CD1c-positive myeloid dendritic cell (primary cell): Measurements from ENCODE around the gene PTPRB.

Experiments used
- DNase-seq: peaks from one replicate; pipeline ENCODE4 v3.0.0-alpha.2; 2016; ENCODE audit errors: extremely low spot score

Gene PTPRB

GRCh38 chr12:70637303-70638085 lies at the start of gene PTPRB:
PTPRB (minus strand) TSS chr12:70637429; CDS start chr12:70637395, 34 bp downstream.
- DNase-seq: no peak

DNA sequence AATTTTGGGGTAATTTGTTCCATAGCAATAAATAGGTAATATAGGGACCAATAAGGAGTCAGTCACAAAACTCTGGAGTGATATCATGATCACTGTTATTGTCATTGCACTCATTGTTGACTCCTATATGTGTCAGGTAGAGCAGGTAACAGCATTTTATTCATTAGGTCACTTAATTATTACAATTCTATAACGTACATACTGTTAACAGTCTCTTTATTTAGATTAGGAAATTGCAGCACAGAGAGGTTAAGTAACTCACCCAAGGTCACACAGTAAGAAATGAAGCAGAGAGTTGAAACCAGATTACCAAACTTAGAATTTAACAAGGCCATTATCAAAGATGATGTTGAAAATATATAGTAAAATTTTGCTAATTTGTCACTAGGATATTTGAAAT lies 49.7 kb upstream of the PTPRB start:
- DNase-seq: no peak

DNA sequence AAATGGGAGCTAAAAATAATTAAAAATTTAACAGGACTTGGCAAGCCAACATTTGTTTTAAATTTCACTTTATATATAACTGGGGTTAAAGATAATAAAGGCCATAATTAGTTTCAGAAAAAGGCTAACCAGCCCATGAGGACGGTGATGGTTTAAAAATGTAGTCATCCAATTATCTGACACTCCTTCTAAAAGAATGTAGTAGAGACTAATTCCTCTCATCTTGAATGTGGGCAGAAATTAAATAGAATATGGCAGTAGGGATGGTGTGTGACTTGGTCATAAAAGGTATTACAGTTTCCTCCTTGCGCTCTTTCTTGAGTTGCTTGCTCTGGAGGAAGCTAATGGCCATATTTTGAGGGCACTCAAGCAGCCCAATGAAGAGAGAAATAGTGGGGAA lies 49.1 kb upstream of the PTPRB start:
- no peak for DNase-seq

DNA sequence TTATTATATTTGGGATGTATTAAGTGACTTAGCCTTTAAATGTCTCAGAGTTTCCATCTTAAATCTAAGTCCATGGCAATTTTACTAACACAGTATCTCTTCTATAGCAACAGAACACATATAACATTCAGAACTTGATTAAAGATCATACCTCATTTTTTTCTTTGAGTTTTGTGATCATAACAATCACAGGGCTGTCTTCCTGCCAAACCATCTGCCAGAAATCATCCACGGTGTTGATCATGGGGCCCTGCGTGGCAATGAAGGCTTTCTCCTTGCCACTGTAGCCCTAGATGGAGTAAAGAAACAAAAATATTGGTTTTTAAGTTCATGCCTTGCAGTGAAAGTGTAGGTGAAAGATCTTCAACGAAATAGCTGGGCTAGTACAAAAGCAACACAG lies 46.7 kb upstream of the PTPRB start:
- DNase-seq: no peak

- DNase-seq: no peak
Observed at GRCh38 chr12:70671698-70672097, 34.5 kb upstream of the PTPRB start.

GRCh38 chr12:70670948-70671347 lies 33.7 kb upstream of the PTPRB start:
- no peak for DNase-seq

DNA sequence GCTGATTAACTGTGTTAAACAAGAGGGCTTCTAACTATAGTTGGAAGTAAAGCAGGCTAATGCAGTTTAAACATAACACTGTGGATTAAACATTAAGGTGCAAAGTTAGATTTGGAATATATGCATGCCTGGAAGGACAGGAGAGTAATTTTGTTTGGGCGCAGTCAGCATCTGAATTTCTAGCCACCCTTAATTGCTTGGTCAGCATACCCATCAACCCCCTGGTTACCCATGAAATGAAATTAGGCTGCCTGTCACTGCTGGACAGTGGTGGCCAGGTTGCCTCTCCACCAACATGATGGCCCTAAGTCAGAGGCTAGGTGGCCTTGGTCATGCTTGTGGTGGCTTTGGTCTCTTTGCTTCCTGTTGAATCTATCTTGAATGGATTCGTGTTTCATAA lies 30.0 kb upstream of the PTPRB start:
- DNase-seq: no peak

- no peak for DNase-seq
Observed at GRCh38 chr12:70666364-70666763, 29.1 kb upstream of the PTPRB start.

DNA sequence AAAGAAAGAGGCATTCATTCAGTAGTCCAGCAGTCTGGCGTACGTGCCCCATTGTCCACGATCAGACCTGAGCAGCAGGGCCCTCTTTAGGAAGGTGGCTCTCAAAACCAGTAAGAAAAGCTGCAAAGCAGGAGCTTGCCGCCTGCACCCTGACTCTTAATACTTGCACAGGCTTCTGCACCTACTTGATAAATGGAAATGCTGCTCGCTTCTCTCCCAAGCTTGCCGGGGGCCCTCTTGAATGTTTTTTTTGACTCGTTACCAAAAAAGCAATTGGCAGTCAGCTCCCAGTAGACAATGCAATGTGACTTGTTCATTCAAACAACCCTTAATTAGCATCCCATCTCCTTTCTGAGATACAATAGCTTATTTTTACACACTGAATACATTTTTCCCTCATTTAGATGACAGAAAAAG lies 27.2 kb upstream of the PTPRB start:
- no peak for DNase-seq

DNA sequence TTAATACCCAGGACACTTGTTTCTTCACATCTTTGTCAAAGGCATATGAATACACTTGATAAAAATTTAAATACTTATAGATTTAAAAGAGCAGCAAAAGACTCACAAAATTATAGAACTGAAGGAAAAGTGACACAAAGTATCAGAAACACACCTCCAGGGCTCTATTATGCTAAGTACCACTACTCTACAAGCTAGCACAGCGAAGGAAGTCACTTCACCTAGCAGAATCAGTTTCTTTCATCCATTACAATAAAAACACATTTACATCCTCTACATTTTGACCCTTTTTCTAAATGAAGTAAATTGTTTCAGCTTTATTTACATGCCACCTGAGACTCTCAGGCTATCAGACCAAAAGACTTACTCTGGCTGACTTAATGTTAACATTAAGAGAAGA lies 26.6 kb upstream of the PTPRB start:
- DNase-seq: no peak

- no peak for DNase-seq
Observed at GRCh38 chr12:70661466-70662161, 24.4 kb upstream of the PTPRB start.

GRCh38 chr12:70660620-70661219 lies 23.5 kb upstream of the PTPRB start:
- no peak for DNase-seq

DNA sequence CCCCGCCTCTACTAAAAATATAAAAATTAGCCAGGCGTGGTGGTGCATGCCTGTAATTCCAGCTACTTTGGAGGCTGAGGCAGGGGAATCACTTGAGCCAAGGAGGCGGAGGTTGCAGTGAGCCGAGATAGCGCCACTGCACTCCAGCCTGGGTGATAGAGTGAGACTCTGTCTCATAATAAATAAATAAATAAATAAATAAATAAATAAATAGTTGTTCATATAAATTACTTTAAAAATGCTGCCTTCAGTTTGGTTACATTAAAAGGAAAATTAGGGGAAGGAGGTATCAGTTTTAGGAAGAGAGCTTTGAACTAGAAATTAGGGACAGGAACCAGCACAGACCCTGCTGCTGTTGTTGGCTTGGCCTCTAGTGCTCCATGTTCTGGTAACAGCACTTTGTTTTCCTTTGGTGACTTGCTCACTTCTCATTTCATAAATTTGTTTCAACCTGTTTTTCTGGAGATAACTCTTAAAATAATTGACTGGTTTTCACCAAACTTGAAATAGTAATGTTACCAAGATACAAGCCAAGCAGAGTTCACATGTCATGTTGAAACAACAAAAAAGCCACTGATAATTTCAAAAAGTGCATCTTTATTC lies 22.9 kb upstream of the PTPRB start:
- DNase-seq: no peak

DNA sequence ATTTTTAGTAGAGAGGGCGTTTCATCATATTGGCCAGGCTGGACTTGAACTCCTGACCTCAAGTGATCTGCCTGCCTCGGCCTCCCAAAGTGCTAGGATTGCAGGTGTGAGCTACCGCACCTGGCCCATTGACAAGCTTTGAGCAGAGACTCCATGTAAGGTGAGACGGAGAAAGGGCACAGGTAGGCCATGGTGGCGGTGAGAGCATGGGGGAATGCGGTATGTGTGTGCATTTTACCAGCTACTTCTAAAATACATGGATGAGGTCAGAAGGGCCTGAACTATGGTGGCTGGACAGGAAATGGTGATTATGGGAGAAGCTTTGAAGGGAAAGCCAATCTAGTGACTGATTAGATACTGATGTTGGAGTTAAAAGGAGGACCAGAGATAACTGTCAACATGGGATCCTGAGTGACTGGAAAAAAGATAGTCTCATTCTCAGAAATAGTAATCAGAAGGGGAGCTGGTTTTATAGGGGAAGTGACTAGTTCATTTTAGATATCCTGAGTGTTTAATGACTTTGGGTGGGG lies 21.9 kb upstream of the PTPRB start:
- no peak for DNase-seq

- no peak for DNase-seq
Observed at GRCh38 chr12:70657616-70658286, 20.5 kb upstream of the PTPRB start.

- no peak for DNase-seq
Observed at GRCh38 chr12:70652451-70652850, 15.2 kb upstream of the PTPRB start.

GRCh38 chr12:70648831-70649230 lies 11.6 kb upstream of the PTPRB start:
- DNase-seq: no peak

GRCh38 chr12:70648191-70648590 lies 11.0 kb upstream of the PTPRB start:
- no peak for DNase-seq

DNA sequence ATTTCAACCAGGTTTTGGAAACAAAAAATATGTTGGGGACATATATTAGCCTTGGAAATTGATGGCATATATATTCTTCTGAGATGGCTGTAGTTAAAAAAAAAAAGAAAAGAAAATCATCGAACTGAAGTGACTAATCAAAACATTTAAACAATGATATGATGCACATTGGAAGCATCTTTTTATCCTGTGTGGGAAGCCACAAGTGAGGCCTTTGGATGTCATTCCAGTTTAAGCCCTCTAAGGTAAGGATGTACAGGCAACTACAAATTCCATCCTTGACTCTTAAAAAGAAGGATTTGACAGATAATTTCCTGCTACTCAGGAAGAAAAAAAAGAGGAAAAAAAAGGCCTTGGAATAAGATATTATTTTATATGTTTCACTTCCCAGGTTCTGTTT lies 9.6 kb upstream of the PTPRB start:
- no peak for DNase-seq

DNA sequence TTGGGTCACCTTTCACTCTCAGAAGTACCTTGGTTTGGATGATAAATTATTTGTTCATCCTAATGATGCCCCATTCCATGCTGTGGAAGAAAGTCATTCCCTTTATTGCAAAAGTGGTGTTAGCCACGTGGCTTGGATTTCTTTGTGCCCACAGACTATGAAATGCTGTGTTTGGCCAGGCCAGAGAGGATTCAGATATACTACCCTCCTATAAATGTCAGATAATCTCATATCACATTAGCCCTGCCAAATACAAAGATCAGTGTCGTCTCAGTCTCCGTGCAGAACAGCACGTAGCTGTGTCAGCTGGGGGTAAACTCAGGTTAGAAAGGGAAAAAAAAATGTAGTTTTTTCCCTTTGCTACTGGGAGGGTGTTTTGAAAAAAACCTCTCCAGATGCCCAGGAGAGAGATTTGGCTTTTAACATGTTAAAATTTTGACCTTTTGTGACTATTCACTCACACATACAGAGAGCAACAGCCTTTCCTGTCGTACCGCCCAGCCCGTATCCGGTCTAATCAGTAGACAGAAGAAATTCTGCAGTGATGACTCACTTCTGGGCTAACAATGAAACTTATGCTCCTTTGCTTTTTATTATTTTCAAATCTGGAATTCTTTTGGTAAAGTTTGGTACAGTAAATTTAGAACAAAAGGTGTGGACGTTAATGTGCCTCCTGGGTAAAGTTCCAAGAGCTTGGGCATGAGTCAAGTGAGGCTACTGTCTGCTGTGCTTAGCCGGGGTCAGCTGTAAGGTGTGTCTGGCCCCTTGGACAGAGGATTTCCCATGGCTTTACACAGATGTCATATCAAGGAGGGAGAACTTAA lies 8.5 kb upstream of the PTPRB start:
- no peak for DNase-seq

- DNase-seq: no peak
Observed at GRCh38 chr12:70644861-70645260, 7.6 kb upstream of the PTPRB start.
